Endothelial cell of umbilical vein (primary cell): ENCODE data around the gene SPAAR.

Experiments used
- CTCF ChIP-seq, 2 donors: IDR thresholded peaks; 1 replicate in 1 of 2; 2 replicates in 1 of 2; pipeline ENCODE4 v1.5.1; 2011; ENCODE audit warnings: low read length in 2 of 2, mild to moderate bottlenecking in 2 of 2, moderate library complexity in 2 of 2, control low read depth in 1 of 2, inconsistent platforms in 1 of 2, low read depth in 1 of 2; ENCODE audit not compliant: insufficient read depth in 1 of 2; ENCODE audit errors: extremely low read depth in 1 of 2
- EZH2 ChIP-seq: IDR thresholded peaks from 2 replicates; pipeline ENCODE4 v1.6.1; 2012; ENCODE audit warnings: borderline replicate concordance, low read depth, mild to moderate bottlenecking, moderate library complexity, low read length, inconsistent platforms; ENCODE audit not compliant: severe bottlenecking
- POLR2A ChIP-seq: IDR thresholded peaks from 2 replicates; pipeline ENCODE4 v1.6.1; 2012; ENCODE audit warnings: low read depth, mild to moderate bottlenecking, control low read depth, low read length
- POLR2AphosphoS5 ChIP-seq: IDR thresholded peaks from 2 replicates; pipeline ENCODE4 v1.6.1; 2012; ENCODE audit warnings: low read depth, mild to moderate bottlenecking, control low read depth, low read length, moderate library complexity; ENCODE audit not compliant: insufficient read depth

- TF ChIP-seq EZH2 (no peak), CTCF (IDR thresholded peaks at IDR 0.05; ENCODE audit: extremely low read depth in 1 of 2, insufficient read depth in 1 of 2, low read depth in 1 of 2, low read length in 2 of 2) (no peak), POLR2A (no peak), POLR2AphosphoS5 (no peak)
Observed at GRCh38 chr9:35939679-35940250, 30.5 kb downstream of the SPAAR start.
